ENCODE data around the gene INTS3. TPM values are rescaled to one million over a fixed set of nuclear protein-coding genes. Genes with fewer than 3 reads are reported as not detected.

The INTS3 gene
- total RNA-seq, 1 experiment from 2014 or later: 66.8 TPM

DNA sequence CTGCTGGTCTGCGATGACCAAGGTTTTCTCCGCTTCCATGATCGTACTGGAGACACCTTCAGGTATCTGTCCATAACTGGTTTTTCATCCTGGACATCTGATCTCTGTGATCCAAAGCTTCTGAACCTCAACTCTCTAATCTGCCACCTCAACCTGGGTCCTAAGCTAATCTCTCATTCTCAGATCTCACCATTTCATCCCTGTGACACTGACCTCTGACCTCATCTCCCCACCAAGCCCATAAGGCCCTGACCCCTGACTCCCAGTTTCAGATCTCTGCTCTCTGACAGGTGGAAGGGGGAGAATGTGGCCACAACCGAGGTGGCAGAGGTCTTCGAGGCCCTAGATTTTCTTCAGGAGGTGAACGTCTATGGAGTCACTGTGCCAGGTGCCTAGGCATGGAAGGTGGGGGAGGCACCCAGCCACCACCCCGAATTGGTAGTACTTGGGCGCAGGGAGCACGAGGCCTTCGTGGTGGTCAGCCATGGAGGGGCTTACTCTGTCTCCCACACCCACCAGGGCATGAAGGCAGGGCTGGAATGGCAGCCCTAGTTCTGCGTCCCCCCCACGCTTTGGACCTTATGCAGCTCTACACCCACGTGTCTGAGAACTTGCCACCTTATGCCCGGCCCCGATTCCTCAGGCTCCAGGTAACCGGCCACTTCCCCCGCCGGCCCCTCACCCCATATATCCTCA lies 51.1 kb downstream of the INTS3 start:
- DNase-seq (ENCODE audit: low spot score) (no peak), ATAC-seq (no peak)
- Mint-ChIP-seq H3K27ac (no peak overlapping the region), H3K4me1 (peaks cover 34% of the 10 kb centered on the region), H3K4me3 (no peak overlapping the region), H3K36me3 (peaks cover 6% of the 10 kb centered on the region), H3K27me3 (ENCODE audit: low read depth) (no peaks in the 10 kb centered on the region), H3K9me3 (no peaks in the 10 kb centered on the region)
- ChIA-PET POLR2A (no interaction called here), CTCF (interaction anchor here (1.2 kb wide), 1 partner anchor 101 kb away, joined by 3 read pairs; the partner anchor contains the start of gene NPR1)
- TF ChIP-seq IRF2 (CRISPR knock-in tag; IDR thresholded peaks at IDR 0.05; ENCODE audit: borderline replicate concordance, low read depth): no peak
- no peak for TF ChIP-seq NR3C1 (CRISPR knock-in tag; conservative IDR thresholded peaks at IDR 0.05; ENCODE audit: low read depth)
- TF ChIP-seq NFYB (CRISPR knock-in tag; conservative IDR thresholded peaks at IDR 0.05; ENCODE audit: low read depth): no peak
- TF ChIP-seq, protein P1, sequence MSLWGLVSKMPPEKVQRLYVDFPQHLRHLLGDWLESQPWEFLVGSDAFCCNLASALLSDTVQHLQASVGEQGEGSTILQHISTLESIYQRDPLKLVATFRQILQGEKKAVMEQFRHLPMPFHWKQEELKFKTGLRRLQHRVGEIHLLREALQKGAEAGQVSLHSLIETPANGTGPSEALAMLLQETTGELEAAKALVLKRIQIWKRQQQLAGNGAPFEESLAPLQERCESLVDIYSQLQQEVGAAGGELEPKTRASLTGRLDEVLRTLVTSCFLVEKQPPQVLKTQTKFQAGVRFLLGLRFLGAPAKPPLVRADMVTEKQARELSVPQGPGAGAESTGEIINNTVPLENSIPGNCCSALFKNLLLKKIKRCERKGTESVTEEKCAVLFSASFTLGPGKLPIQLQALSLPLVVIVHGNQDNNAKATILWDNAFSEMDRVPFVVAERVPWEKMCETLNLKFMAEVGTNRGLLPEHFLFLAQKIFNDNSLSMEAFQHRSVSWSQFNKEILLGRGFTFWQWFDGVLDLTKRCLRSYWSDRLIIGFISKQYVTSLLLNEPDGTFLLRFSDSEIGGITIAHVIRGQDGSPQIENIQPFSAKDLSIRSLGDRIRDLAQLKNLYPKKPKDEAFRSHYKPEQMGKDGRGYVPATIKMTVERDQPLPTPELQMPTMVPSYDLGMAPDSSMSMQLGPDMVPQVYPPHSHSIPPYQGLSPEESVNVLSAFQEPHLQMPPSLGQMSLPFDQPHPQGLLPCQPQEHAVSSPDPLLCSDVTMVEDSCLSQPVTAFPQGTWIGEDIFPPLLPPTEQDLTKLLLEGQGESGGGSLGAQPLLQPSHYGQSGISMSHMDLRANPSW (CRISPR knock-in tag; conservative IDR thresholded peaks at IDR 0.05; ENCODE audit: low read depth): no peak
- no peak for TF ChIP-seq ZNF671 (CRISPR knock-in tag; IDR thresholded peaks at IDR 0.05)
- TF ChIP-seq, protein P2, sequence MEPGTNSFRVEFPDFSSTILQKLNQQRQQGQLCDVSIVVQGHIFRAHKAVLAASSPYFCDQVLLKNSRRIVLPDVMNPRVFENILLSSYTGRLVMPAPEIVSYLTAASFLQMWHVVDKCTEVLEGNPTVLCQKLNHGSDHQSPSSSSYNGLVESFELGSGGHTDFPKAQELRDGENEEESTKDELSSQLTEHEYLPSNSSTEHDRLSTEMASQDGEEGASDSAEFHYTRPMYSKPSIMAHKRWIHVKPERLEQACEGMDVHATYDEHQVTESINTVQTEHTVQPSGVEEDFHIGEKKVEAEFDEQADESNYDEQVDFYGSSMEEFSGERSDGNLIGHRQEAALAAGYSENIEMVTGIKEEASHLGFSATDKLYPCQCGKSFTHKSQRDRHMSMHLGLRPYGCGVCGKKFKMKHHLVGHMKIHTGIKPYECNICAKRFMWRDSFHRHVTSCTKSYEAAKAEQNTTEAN (CRISPR knock-in tag; IDR thresholded peaks at IDR 0.05): no peak
- no peak for TF ChIP-seq NFE2L1 (CRISPR knock-in tag; IDR thresholded peaks at IDR 0.05)
- TF ChIP-seq TEAD4 (CRISPR knock-in tag; IDR thresholded peaks at IDR 0.05): no peak
- TF ChIP-seq, protein P3, sequence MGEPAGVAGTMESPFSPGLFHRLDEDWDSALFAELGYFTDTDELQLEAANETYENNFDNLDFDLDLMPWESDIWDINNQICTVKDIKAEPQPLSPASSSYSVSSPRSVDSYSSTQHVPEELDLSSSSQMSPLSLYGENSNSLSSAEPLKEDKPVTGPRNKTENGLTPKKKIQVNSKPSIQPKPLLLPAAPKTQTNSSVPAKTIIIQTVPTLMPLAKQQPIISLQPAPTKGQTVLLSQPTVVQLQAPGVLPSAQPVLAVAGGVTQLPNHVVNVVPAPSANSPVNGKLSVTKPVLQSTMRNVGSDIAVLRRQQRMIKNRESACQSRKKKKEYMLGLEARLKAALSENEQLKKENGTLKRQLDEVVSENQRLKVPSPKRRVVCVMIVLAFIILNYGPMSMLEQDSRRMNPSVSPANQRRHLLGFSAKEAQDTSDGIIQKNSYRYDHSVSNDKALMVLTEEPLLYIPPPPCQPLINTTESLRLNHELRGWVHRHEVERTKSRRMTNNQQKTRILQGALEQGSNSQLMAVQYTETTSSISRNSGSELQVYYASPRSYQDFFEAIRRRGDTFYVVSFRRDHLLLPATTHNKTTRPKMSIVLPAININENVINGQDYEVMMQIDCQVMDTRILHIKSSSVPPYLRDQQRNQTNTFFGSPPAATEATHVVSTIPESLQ (CRISPR knock-in tag; IDR thresholded peaks at IDR 0.05): no peak
- TF ChIP-seq, protein P4, sequence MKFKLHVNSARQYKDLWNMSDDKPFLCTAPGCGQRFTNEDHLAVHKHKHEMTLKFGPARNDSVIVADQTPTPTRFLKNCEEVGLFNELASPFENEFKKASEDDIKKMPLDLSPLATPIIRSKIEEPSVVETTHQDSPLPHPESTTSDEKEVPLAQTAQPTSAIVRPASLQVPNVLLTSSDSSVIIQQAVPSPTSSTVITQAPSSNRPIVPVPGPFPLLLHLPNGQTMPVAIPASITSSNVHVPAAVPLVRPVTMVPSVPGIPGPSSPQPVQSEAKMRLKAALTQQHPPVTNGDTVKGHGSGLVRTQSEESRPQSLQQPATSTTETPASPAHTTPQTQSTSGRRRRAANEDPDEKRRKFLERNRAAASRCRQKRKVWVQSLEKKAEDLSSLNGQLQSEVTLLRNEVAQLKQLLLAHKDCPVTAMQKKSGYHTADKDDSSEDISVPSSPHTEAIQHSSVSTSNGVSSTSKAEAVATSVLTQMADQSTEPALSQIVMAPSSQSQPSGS (CRISPR knock-in tag; IDR thresholded peaks at IDR 0.05; ENCODE audit: borderline replicate concordance, low read depth): no peak
- TF ChIP-seq, protein P5, sequence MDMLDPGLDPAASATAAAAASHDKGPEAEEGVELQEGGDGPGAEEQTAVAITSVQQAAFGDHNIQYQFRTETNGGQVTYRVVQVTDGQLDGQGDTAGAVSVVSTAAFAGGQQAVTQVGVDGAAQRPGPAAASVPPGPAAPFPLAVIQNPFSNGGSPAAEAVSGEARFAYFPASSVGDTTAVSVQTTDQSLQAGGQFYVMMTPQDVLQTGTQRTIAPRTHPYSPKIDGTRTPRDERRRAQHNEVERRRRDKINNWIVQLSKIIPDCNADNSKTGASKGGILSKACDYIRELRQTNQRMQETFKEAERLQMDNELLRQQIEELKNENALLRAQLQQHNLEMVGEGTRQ (CRISPR knock-in tag; IDR thresholded peaks at IDR 0.05): no peak

GRCh38 chr1:153779781-153780541 lies 52.1 kb downstream of the INTS3 start:
- DNase-seq (ENCODE audit: low spot score): no peak
- CTCF ChIA-PET: interaction anchor here (1.2 kb wide), 1 partner anchor 102 kb away, joined by 3 read pairs; the partner anchor contains the start of gene NPR1
- Mint-ChIP-seq H3K9me3 (no peaks in the 10 kb centered on the region), H3K4me1 (peaks cover 25% of the 10 kb centered on the region), H3K4me3 (no peak overlapping the region), H3K27me3 (ENCODE audit: low read depth) (no peaks in the 10 kb centered on the region), H3K36me3 (peaks cover 3% of the 10 kb centered on the region), H3K27ac (no peak overlapping the region)
- POLR2A ChIA-PET: interaction anchor here (1.0 kb wide), 1 partner anchor 17 kb away, joined by 3 read pairs; no protein-coding TSS in a partner anchor
- ATAC-seq: no peak
- TF ChIP-seq E2F1 (CRISPR knock-in tag; IDR thresholded peaks at IDR 0.05) (no peak), ZNF121 (CRISPR knock-in tag; IDR thresholded peaks at IDR 0.05) (no peak), ZNF219 (CRISPR knock-in tag; IDR thresholded peaks at IDR 0.05; ENCODE audit: borderline replicate concordance) (no peak)
- TF ChIP-seq, protein P6, sequence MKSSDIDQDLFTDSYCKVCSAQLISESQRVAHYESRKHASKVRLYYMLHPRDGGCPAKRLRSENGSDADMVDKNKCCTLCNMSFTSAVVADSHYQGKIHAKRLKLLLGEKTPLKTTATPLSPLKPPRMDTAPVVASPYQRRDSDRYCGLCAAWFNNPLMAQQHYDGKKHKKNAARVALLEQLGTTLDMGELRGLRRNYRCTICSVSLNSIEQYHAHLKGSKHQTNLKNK (CRISPR knock-in tag; IDR thresholded peaks at IDR 0.05): no peak
- TF ChIP-seq, protein P2 (CRISPR knock-in tag; IDR thresholded peaks at IDR 0.05): no peak
